Breast epithelium (tissue), 4 donors: ENCODE measurements around the gene UBA3. TPM values are rescaled to one million over a fixed set of nuclear protein-coding genes. Genes with fewer than 3 reads are reported as not detected.

Experiments
- DNase-seq, 2 donors: peaks; one replicate each; pipeline ENCODE4 v3.0.0-alpha.2; 2019; ENCODE audit warnings: low spot score in 2 of 2
- H3K27ac ChIP-seq, 2 donors: fragments of 200-600 bp; sonication (generic) in 1 of 2; one replicate each; pipeline ENCODE4 v1.5.1; 2016 to 2019; ENCODE audit warnings: mild to moderate bottlenecking in 1 of 2
- H3K27me3 ChIP-seq, 2 donors: fragments of 200-600 bp; sonication (generic) in 1 of 2; one replicate each; pipeline versions ENCODE4 v1.5.1 to v1.6.0; 2017 to 2019; ENCODE audit warnings: control low read depth in 1 of 2, mild to moderate bottlenecking in 1 of 2
- H3K36me3 ChIP-seq: fragments of 200-600 bp; one replicate; pipeline ENCODE4 v1.5.1; 2019
- H3K4me1 ChIP-seq, 2 donors: fragments of 200-600 bp; sonication (generic); one replicate each; pipeline ENCODE4 v1.5.1; 2016 to 2019; ENCODE audit warnings: control low read depth in 1 of 2
- H3K4me3 ChIP-seq, 3 donors: fragments of 200-600 bp; sonication (generic); 1 replicate in 2 of 3; 2 replicates in 1 of 3; pipeline ENCODE4 v1.5.1; 2016 to 2019; ENCODE audit warnings: mild to moderate bottlenecking in 3 of 3, moderate library complexity in 2 of 3
- H3K9me3 ChIP-seq, 2 donors: fragments of 200-600 bp; sonication (generic) in 1 of 2; one replicate each; pipeline ENCODE4 v1.5.1; 2016 to 2019; ENCODE audit warnings: control low read depth in 1 of 2
- POLR2A ChIP-seq: fragments of 450-650 bp; IDR thresholded peaks from one replicate; pipeline ENCODE4 v1.6.1; 2016; ENCODE audit warnings: antibody characterized with exemption, mild to moderate bottlenecking, moderate library complexity
- POLR2AphosphoS5 ChIP-seq, 3 donors: sonication (generic); formaldehyde crosslinking; IDR thresholded peaks; one replicate each; pipeline ENCODE4 v1.6.1; 2017; ENCODE audit warnings: antibody characterized with exemption in 3 of 3
- intact Hi-C: fragments of 100-400 bp; cut with DNase I; formaldehyde crosslinking; loops from one replicate; pipeline ENCODE4 v1.15.1; 2023; ENCODE audit warnings: low total_unique reads
- total RNA-seq, 3 donors: library from RNA; depleted of rRNA; stranded (reverse); fragments of >200 nt; gene quantifications; one replicate each; pipeline ENCODE4 v1.1.0, GENCODE V29; 2016
- TF ChIP-seq, protein P1 (sequence below), 3 donors: fragments of 450-650 bp; IDR thresholded peaks; one replicate each; pipeline ENCODE4 v1.5.1; 2016 to 2017; ENCODE audit warnings: antibody characterized with exemption in 3 of 3, mild to moderate bottlenecking in 3 of 3, moderate library complexity in 3 of 3

UBA3 gene
- total RNA-seq, 3 donors from 2014 or later = 49.4 to 88.4 (median 69.2) TPM

DNA sequence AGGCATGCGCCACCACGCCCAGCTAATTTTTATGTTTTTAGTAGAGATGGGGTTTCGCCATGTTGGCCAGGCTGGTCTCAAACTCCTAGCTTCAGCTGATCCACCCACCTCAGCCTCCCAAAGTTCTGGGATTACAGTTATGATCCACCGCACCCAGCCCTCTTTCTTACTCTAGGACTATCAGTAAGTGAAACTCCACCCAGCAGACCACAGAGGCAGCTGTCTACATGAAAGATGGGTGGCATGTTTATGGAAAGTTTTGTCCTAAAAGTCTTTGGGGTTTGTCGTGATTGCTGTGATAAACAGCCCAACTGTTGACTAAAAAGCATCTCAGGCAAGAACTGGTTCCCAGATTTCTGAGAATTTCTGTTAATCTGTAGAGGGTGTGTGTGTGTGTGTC is 15.5 kb upstream of the UBA3 start:
- H3K27ac ChIP-seq = peak overlapping the region; percentile 80 to 92
- H3K9me3 ChIP-seq = no peaks in the 10 kb centered on the region
- TF ChIP-seq POLR2AphosphoS5 (IDR thresholded peaks at IDR 0.05) (no peak), POLR2A (no peak)
- TF ChIP-seq, protein P1, sequence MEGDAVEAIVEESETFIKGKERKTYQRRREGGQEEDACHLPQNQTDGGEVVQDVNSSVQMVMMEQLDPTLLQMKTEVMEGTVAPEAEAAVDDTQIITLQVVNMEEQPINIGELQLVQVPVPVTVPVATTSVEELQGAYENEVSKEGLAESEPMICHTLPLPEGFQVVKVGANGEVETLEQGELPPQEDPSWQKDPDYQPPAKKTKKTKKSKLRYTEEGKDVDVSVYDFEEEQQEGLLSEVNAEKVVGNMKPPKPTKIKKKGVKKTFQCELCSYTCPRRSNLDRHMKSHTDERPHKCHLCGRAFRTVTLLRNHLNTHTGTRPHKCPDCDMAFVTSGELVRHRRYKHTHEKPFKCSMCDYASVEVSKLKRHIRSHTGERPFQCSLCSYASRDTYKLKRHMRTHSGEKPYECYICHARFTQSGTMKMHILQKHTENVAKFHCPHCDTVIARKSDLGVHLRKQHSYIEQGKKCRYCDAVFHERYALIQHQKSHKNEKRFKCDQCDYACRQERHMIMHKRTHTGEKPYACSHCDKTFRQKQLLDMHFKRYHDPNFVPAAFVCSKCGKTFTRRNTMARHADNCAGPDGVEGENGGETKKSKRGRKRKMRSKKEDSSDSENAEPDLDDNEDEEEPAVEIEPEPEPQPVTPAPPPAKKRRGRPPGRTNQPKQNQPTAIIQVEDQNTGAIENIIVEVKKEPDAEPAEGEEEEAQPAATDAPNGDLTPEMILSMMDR (IDR thresholded peaks at IDR 0.05) = no peak
- intact Hi-C loops = no loop called here
- H3K27me3 ChIP-seq = no peaks in the 10 kb centered on the region
- no peak overlapping the region for H3K4me3 ChIP-seq
- peaks cover 4 to 42% of the 10 kb centered on the region in 2 donors for H3K4me1 ChIP-seq
- DNase-seq = no peak
- no peaks in the 10 kb centered on the region for H3K36me3 ChIP-seq

DNA sequence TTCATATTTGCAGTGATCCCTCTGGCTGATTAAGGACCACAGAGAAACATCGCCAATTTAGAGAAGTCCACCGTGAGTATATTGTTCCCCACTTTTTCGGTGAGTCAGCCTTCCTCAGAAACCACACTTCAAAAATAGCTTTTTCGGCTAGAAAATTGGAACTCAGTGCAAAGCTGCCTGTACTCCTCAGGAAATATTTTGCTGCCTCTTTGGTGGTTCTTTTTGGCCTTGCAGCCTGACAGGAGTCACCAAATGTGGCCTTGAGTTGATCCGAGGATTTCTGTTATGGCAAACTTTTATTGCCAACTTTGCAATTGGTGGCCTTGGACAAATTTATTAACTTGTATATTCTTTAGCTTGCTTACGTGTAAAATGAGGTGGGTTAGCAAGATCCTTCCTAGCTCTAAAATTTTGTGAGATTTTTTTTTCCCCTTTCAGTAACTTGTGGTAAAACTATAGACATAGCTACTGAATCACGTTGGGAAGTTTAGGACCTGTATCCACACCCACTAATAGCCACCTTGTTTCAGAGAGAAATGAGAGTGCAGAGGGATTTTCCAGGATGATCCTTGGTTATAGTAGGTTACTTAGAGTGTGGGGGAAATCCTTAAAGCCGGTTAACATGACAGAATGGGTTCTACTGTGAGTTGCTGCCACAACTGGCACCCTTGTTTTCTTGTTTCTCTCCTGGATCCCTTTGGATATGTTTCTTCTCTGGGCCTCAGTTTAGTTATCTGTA is 14.5 kb upstream of the UBA3 start:
- no peak overlapping the region for H3K4me3 ChIP-seq
- intact Hi-C loops = no loop called here
- DNase-seq = no peak
- no peaks in the 10 kb centered on the region for H3K36me3 ChIP-seq
- H3K27me3 ChIP-seq = no peaks in the 10 kb centered on the region
- H3K27ac ChIP-seq = peak overlapping the region; percentile 81 to 92
- peaks cover 4 to 52% of the 10 kb centered on the region in 2 donors for H3K4me1 ChIP-seq
- H3K9me3 ChIP-seq = no peaks in the 10 kb centered on the region
- TF ChIP-seq, protein P1 (IDR thresholded peaks at IDR 0.05) = peak in 1 of 3 donors; percentile 12
- TF ChIP-seq POLR2AphosphoS5 (IDR thresholded peaks at IDR 0.05) = no peak
- TF ChIP-seq POLR2A = no peak

DNA sequence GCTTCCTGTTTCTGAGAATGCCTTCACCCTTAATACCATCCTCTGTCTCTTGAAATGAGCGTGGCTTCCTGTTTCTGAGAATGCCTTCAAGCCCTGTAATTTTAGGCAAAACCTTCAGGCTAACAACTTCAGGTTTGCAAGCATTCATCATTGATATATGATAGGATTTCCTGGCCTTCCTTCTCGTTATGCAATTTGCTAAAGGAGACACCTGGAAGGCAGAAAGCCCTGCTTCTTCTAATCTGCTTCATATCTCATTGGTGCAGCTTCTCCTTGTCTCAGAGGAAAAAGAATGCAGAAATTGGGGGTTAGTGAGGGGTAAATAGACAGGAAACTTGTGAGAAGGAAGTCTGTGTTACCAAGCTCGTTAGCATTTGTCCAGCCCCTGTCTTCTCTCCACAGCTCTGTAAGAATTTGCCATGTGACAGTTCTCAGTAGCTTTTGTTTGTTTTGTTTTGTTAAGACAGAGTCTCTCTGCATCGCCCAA is 11.9 kb upstream of the UBA3 start:
- Histone ChIP-seq H3K27ac (peak overlapping the region; percentile 79 to 92), H3K36me3 (no peaks in the 10 kb centered on the region), H3K9me3 (no peaks in the 10 kb centered on the region), H3K4me1 (peaks cover 4 to 72% of the 10 kb centered on the region in 2 donors), H3K27me3 (no peaks in the 10 kb centered on the region), H3K4me3 (peak overlapping the region in 1 of 3 donors; percentile 23)
- DNase-seq = no peak
- TF ChIP-seq POLR2A (no peak), POLR2AphosphoS5 (IDR thresholded peaks at IDR 0.05) (no peak)
- TF ChIP-seq, protein P1 (IDR thresholded peaks at IDR 0.05) = no peak
- intact Hi-C loops = no loop called here

DNA sequence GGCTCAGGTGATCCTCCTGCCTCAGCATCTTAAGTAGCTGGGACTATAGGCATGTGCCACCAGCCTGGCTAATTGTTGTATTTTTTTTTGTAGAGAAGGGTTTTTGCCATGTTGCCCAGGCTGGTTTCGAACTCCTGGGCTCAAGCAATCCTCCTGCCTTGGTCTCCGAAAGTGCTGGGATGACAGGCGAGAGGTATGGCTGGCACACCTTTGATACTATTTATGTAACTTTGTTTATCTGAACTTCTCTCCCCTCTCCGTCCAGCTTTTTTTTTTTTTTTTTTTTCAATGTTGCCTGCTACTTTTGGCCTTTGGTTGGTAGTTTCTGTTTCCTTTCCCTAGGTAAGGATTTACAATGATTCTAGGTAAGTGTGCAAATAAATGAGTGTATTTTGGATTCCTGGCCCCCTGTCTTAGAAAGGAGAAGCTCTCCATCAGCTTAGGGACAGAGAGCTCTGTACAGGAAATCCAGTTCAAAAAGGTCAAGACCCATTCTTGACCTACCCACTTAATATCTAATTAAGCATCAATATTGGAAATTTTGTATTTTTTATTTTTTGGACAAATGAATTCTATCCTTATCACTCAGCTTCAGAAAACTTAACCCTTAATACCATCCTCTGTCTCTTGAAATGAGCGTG is 11.3 kb upstream of the UBA3 start:
- intact Hi-C loops = no loop called here
- DNase-seq = no peak
- Histone ChIP-seq H3K4me1 (peaks cover 4 to 74% of the 10 kb centered on the region in 2 donors), H3K27ac (peak overlapping the region; percentile 83 to 92), H3K36me3 (no peaks in the 10 kb centered on the region), H3K27me3 (no peaks in the 10 kb centered on the region), H3K4me3 (no peak overlapping the region), H3K9me3 (no peaks in the 10 kb centered on the region)
- TF ChIP-seq POLR2AphosphoS5 (IDR thresholded peaks at IDR 0.05) = no peak
- TF ChIP-seq, protein P1 (IDR thresholded peaks at IDR 0.05) = no peak
- no peak for TF ChIP-seq POLR2A

DNA sequence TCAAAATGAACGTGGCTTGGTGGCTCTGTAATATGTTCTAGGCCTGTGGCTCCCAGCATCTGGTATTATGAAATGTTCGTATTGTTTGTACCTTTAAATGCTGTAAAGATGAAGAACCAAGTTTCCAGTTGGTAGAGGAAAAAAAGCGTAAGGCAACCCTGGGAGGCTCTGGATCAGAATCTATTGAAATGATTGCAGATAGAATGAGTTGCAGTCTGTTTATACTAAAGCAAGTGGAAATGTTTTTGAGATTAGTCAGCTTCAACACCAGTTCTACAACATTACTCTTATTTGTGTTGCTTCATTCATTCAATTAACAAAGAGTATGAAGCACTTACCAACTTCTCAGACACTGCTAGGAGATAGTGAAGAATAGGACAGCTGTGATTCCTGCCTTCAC is 9.9 kb upstream of the UBA3 start:
- intact Hi-C loops = no loop called here
- no peaks in the 10 kb centered on the region for H3K36me3 ChIP-seq
- no peak for DNase-seq
- no peaks in the 10 kb centered on the region for H3K27me3 ChIP-seq
- H3K4me3 ChIP-seq = peak overlapping the region in 1 of 3 donors; percentile 18
- no peaks in the 10 kb centered on the region for H3K9me3 ChIP-seq
- H3K4me1 ChIP-seq = peaks cover 4 to 65% of the 10 kb centered on the region in 2 donors
- peak overlapping the region; percentile 83 to 92 for H3K27ac ChIP-seq
- no peak for TF ChIP-seq POLR2AphosphoS5 (IDR thresholded peaks at IDR 0.05)
- TF ChIP-seq POLR2A = no peak
- TF ChIP-seq, protein P1 (IDR thresholded peaks at IDR 0.05) = no peak
